ENCODE data around the gene SPATA2.
A peak's percentile ranks its signal among the peaks of the same experiment; 100 is the strongest.

SPATA2 gene

GRCh38 chr20:49929142-49929494 lies 13.8 kb upstream of the SPATA2 start:
- no peak for DNase-seq

- DNase-seq, result peak; percentile 27
Measured at GRCh38 chr20:49928411-49929141, 13.2 kb upstream of the SPATA2 start.

- no peak for DNase-seq
Measured at GRCh38 chr20:49925901-49926454, 10.6 kb upstream of the SPATA2 start.

- no peak for DNase-seq
Measured at GRCh38 chr20:49924247-49924646, 8.9 kb upstream of the SPATA2 start.

GRCh38 chr20:49919461-49919860 lies 4.1 kb upstream of the SPATA2 start:
- DNase-seq, result no peak

- no peak for DNase-seq
Measured at GRCh38 chr20:49919009-49919408, 3.7 kb upstream of the SPATA2 start.

GRCh38 chr20:49918446-49918845 lies 3.1 kb upstream of the SPATA2 start:
- no peak for DNase-seq

- no peak for DNase-seq
Measured at GRCh38 chr20:49916146-49917002, 1.0 kb upstream of the SPATA2 start.

GRCh38 chr20:49915118-49915379 lies 280 bp downstream of the SPATA2 start:
- DNase-seq, result no peak

GRCh38 chr20:49914310-49915117 lies 815 bp downstream of the SPATA2 start:
- DNase-seq, result no peak

GRCh38 chr20:49913399-49914047 lies 1.8 kb downstream of the SPATA2 start:
- no peak for DNase-seq

- DNase-seq, result no peak
Measured at GRCh38 chr20:49910340-49910706, 5.0 kb downstream of the SPATA2 start.

- DNase-seq, result no peak
Measured at GRCh38 chr20:49909499-49910339, 5.6 kb downstream of the SPATA2 start.

- DNase-seq, result no peak
Measured at GRCh38 chr20:49908258-49908565, 7.1 kb downstream of the SPATA2 start.

- no peak for DNase-seq
Measured at GRCh38 chr20:49907405-49908257, 7.7 kb downstream of the SPATA2 start.

- no peak for DNase-seq
Measured at GRCh38 chr20:49906615-49907154, 8.6 kb downstream of the SPATA2 start.

GRCh38 chr20:49906101-49906604 lies 9.2 kb downstream of the SPATA2 start:
- no peak for DNase-seq

- DNase-seq, result no peak
Measured at GRCh38 chr20:49905415-49906091, 9.8 kb downstream of the SPATA2 start.

GRCh38 chr20:49904440-49905214 lies 10.7 kb downstream of the SPATA2 start:
- no peak for DNase-seq

All from NCI-H1048 (cell line).